ENCODE measurements around the gene APMAP. TPM values are rescaled to one million over a fixed set of nuclear protein-coding genes. Genes with fewer than 3 reads are reported as not detected.
"Not testable (repeated sequence)": the region's sequence is repeated elsewhere in the genome, so short reads cannot be mapped to it uniquely, and the experiment has no call there.

Gene APMAP
- total RNA-seq, 2 experiments from 2014 or later: 9.5 to 11.3 TPM

DNA sequence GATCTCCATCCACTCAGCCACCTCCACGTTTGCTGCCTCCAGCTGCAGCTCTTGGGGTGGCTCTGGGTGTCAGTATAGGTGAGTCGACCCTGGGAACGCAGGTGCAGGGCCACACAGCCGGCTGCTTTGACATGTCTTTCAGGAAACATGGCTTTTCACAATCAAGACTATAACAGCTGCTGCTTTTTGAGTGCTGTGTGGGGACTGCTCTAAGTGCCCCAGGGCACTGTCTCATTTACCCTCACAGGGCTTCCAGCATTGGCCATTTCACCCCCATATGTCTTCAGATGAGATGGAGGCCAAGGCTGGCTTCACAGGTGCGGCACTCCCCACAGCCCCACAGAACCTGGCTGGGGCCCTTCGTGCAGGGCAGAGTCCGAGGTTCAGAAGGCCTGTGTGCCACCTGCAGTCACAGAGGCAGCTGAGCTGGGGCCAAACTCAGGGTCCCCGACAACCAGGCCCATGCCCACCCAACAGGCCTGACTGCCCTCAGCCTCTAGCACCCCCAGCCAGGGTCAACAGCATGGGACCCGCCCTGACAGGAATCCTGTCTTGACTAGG lies 58.4 kb downstream of the APMAP start:
- no peaks in the 10 kb centered on the region for H3K27me3 ChIP-seq (ENCODE audit: control insufficient read depth in 1 of 2, insufficient read depth in 2 of 2, low read length in 2 of 2)
- Mint-ChIP-seq H3K36me3 (ENCODE audit: low read depth) (no peaks in the 10 kb centered on the region), H3K27ac (no peak overlapping the region), H3K27me3 (no peaks in the 10 kb centered on the region), H3K4me1 (ENCODE audit: low read depth) (peaks cover 27% of the 10 kb centered on the region), H3K4me3 (no peak overlapping the region), H3K9me3 (no peaks in the 10 kb centered on the region)
- H3K27ac ChIP-seq (ENCODE audit: low read depth in 1 of 2, low read length in 2 of 2): no peak overlapping the region
- intact Hi-C loops (cut with DNase I, micrococcal nuclease): no loop called here
- H3K36me3 ChIP-seq (ENCODE audit: insufficient read depth, low read length): no peaks in the 10 kb centered on the region
- ChIA-PET CTCF (no interaction called here), POLR2A (no interaction called here)
- ATAC-seq (ENCODE audit: poor library complexity) (no peak), DNase-seq (no peak)
- no peak overlapping the region for H3K4me3 ChIP-seq (ENCODE audit: low read length)
- peaks cover 32% of the 10 kb centered on the region for H3K4me1 ChIP-seq (ENCODE audit: insufficient read depth, low read length)
- peaks cover 0 to 17% of the 10 kb centered on the region in 2 experiments for H3K9me3 ChIP-seq (ENCODE audit: control insufficient read depth in 1 of 2, insufficient read depth in 1 of 2, low read length in 2 of 2)
- TF ChIP-seq, protein P1, sequence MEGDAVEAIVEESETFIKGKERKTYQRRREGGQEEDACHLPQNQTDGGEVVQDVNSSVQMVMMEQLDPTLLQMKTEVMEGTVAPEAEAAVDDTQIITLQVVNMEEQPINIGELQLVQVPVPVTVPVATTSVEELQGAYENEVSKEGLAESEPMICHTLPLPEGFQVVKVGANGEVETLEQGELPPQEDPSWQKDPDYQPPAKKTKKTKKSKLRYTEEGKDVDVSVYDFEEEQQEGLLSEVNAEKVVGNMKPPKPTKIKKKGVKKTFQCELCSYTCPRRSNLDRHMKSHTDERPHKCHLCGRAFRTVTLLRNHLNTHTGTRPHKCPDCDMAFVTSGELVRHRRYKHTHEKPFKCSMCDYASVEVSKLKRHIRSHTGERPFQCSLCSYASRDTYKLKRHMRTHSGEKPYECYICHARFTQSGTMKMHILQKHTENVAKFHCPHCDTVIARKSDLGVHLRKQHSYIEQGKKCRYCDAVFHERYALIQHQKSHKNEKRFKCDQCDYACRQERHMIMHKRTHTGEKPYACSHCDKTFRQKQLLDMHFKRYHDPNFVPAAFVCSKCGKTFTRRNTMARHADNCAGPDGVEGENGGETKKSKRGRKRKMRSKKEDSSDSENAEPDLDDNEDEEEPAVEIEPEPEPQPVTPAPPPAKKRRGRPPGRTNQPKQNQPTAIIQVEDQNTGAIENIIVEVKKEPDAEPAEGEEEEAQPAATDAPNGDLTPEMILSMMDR (IDR thresholded peaks at IDR 0.05): no peak

DNA sequence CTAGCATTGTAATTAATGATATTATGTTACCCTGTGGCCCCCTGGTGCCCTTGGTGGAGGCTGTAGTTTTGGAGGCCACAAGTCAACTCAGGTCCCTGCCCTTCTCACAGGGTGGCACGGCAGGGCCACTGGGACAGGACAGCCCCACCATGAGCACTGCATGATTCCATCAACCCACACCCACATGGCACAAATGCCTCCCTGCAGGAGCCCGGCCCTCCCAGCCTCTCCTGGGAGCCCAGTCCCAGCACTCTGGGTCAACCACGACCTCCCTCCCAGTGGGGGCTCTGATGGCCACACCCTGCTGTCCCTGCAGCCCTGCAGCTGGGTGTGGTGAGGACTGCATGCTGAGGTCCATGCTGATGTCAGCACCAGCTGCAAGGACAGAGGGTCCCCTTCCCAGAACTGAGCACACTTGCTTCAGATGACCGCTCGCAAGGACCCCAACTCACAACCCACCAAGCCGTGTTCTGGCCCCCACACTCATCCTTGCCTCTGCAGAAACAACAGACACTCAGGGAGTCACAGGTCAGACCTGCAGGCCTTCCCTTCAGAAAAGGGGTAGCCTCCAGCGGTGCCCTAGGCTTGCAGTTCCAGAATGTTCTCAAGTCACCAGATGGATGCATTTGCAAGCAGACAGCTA lies 59.2 kb downstream of the APMAP start:
- POLR2A ChIA-PET: no interaction called here
- Histone ChIP-seq H3K36me3 (ENCODE audit: insufficient read depth, low read length) (no peaks in the 10 kb centered on the region), H3K27me3 (ENCODE audit: control insufficient read depth in 1 of 2, insufficient read depth in 2 of 2, low read length in 2 of 2) (no peaks in the 10 kb centered on the region), H3K27ac (ENCODE audit: low read depth in 1 of 2, low read length in 2 of 2) (no peak overlapping the region), H3K4me3 (ENCODE audit: low read length) (no peak overlapping the region), H3K9me3 (ENCODE audit: control insufficient read depth in 1 of 2, insufficient read depth in 1 of 2, low read length in 2 of 2) (peaks cover 0 to 17% of the 10 kb centered on the region in 2 experiments), H3K4me1 (ENCODE audit: insufficient read depth, low read length) (peaks cover 32% of the 10 kb centered on the region)
- Mint-ChIP-seq H3K9me3 (no peaks in the 10 kb centered on the region), H3K27me3 (no peaks in the 10 kb centered on the region), H3K36me3 (ENCODE audit: low read depth) (no peaks in the 10 kb centered on the region), H3K4me3 (no peak overlapping the region), H3K27ac (no peak overlapping the region), H3K4me1 (ENCODE audit: low read depth) (peaks cover 27% of the 10 kb centered on the region)
- ATAC-seq (ENCODE audit: poor library complexity) (no peak), DNase-seq (no peak)
- intact Hi-C loops (cut with DNase I, micrococcal nuclease): no loop called here
- CTCF ChIA-PET: no interaction called here
- TF ChIP-seq, protein P1 (IDR thresholded peaks at IDR 0.05): no peak

DNA sequence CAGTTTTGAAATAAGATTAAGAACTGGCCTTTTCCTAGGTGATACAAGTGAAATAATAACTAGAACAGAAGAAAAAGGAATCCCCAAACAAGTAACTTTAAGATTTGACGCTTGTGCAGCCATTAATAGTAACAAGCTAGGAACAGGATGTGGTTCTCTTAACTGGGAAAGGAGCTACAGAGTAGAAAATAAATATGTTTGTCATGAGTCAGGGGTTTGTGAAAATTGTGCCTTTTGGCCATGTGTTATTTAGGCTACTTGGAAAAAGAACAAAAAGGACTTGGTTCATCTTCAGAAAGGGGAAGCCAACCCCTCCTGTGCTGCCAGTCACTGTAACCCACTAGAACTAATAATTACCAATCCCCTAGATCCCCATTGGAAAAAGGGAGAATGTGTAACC lies 60.7 kb downstream of the APMAP start:
- H3K27me3 Mint-ChIP-seq: not testable (repeated sequence)
- peak in 1 of 14 experiments; percentile 58 for DNase-seq

More for the DNA sequence above, 60.7 kb downstream of the APMAP start:
- Histone ChIP-seq H3K4me1 (ENCODE audit: insufficient read depth, low read length) (peaks cover 32% of the 10 kb centered on the region), H3K9me3 (ENCODE audit: control insufficient read depth in 1 of 2, insufficient read depth in 1 of 2, low read length in 2 of 2) (peaks cover 0 to 17% of the 10 kb centered on the region in 2 experiments)
- Mint-ChIP-seq H3K27ac (peak overlapping the region; percentile 22), H3K4me1 (ENCODE audit: low read depth) (peaks cover 27% of the 10 kb centered on the region)
- H3K36me3 ChIP-seq (ENCODE audit: insufficient read depth, low read length); H3K27me3 ChIP-seq (ENCODE audit: control insufficient read depth in 1 of 2, insufficient read depth in 2 of 2, low read length in 2 of 2); H3K36me3 Mint-ChIP-seq (ENCODE audit: low read depth); ATAC-seq (ENCODE audit: poor library complexity); H3K4me3 ChIP-seq (ENCODE audit: low read length); H3K4me3 Mint-ChIP-seq; H3K9me3 Mint-ChIP-seq; H3K27ac ChIP-seq (ENCODE audit: low read depth in 1 of 2, low read length in 2 of 2); CTCF ChIA-PET; intact Hi-C loops (cut with DNase I, micrococcal nuclease): not testable (repeated sequence)
- POLR2A ChIA-PET: interaction anchor here (1.1 to 1.4 kb wide), 3 partner anchors 14 to 61 kb away, joined by 3 to 4 read pairs (median 4); no protein-coding TSS in a partner anchor
